ENCODE data around the gene ORM1. TPM values are rescaled to one million over a fixed set of nuclear protein-coding genes. Genes with fewer than 3 reads are reported as not detected.
A peak's percentile ranks its signal among the peaks of the same experiment; 100 is the strongest.

The ORM1 gene
- total RNA-seq, 1 donor from 2014 or later, result not detected

DNA sequence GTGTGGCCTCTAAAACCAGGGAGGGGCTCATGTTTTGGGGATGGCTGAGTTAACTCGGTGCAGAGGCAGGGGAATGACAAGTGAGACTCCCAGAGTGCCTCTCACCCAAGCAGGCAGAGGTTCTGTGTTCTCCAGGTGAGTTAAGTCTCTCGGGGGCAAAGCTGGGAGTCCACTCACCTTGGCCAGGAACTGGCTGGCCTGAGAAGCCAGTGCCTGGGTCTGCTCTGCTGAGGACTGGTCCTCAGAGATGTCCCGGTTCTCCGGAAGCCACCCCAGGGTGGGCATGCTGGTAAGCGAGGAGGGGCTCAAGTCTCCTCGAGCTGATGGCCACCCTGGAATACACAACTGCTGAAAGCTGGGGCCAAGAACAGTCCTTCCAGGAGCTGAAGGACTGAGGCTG, 44.5 kb downstream of the ORM1 start:
- no peak for DNase-seq

DNA sequence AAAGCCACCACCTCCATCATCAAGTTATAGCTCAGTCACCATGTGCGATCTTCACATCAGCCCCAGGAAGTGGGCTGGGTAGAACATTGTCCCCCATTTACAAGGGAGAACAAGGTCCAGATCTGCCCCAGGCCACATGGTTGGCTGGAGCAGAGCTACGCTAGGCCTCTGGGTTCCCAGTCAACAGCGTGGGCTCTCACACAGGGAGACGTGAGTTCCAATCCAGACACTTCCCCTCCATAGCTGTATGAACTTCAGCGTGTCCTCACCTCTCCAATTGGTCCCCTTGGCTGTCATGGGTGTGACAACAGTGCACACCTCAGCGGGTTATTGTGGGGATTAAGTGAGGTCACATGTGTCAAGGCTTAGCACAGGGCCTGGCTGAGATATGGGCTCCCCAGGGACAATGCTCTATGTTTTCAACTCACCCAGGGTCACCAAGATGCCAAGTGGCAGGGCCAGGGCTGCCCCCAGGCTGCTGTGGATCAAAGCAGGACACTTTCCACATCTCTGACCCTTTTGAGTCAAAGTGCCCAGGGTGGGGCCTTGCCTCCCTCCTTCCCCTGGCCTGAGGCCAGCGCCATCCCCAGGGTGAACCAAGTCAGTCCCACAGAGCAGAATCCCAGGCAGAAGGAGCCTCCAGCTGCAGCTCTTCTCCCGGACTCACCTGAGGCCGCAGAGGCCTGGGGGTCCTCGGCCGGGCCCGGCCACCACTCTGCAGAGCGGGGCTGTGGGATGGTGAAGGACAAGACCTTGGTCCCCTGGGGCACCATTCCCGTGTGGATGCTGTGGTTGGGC, 45.1 kb downstream of the ORM1 start:
- DNase-seq, result no peak

DNA sequence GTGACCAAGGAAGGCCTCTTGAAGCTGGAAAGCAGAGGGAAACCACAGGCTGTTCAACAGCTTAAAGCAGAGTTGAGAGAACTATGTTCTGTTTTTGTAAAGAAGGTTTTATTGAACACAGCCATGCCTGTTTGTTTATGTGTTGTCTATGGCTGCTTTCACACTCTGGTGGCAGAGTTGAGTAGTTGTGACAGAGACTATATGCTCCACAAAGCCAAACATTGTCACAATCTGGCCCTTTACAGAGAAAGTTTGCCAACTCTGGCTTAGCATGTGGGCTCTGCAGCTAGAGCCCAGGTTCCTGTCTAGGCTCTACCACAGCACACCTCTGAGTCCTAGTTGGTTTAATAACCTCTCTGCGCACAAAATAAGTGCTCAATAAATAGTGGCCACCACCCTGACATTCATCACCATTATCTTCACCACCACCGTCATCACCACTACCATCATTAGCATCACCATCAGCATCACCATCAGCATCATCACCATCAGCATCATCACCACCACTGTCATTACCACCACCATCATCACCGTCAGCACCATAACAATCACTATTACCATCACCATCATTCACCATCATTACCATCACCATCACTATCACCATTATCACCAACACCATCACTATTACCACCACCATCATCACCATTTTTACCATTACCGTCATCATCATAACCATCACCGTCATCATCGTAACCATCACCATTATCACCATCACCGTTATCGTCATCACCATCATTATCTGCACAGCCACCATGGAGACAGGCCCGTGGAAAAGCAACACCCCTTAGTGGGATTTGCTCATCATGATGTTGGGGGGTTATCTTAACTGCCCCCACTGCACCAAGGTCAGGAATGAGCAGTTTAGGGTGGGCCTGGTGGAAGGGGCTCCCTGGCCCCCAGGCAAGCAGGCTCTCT, 46.6 kb downstream of the ORM1 start:
- DNase-seq, result no peak

DNA sequence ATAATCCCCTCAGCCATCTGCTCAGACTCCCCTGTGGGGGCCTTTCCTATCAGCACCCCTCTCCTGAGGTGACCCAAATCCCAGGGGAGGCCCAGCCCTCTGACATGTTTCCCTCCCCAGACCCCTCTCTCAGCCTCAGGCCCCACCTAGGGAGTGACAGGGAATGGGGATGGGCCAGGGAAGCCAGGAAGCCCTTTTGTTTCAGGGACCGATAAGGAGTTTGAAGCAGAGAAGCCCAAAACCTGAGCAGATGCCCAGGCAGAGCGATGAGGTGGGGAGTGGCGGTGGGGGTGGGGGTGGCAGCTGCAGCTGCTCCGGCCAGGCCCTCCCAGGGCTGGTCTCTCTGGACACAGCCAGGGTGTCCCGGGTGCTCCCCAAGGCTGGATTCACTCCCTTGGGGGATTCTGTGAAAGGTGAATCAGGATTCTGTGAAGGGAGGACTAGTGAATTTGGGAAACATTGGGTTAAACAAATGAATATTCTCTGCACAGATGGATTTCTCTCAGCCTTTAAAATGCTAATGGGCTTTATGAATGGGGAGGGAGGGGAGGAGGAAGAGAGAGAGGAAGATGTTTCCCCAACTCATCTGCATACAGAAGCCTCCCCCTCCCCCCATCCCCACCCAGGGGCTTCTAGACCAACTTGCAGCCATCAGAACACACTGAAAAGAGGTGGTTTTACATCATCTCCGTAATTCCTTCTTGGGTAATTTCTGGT, 47.5 kb downstream of the ORM1 start:
- DNase-seq, result no peak

DNA sequence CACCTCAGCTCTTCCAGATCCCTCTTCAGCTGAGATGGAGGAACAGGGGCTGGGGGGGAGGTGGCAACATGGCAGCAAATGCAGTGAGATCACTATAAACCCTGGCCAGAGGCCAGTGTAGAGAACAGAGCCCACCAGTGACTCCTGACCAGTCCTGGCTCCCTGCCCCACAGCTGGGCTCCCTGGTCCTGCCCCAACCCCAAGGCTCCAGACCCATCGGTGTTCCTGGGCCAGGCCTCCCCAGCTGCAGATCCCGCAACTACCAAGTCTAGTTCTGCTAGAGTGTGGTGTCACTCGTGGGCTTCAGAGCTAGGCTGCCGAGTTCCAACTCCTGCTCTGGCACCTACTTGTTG, 48.0 kb downstream of the ORM1 start:
- peak; percentile 64 for DNase-seq

DNA sequence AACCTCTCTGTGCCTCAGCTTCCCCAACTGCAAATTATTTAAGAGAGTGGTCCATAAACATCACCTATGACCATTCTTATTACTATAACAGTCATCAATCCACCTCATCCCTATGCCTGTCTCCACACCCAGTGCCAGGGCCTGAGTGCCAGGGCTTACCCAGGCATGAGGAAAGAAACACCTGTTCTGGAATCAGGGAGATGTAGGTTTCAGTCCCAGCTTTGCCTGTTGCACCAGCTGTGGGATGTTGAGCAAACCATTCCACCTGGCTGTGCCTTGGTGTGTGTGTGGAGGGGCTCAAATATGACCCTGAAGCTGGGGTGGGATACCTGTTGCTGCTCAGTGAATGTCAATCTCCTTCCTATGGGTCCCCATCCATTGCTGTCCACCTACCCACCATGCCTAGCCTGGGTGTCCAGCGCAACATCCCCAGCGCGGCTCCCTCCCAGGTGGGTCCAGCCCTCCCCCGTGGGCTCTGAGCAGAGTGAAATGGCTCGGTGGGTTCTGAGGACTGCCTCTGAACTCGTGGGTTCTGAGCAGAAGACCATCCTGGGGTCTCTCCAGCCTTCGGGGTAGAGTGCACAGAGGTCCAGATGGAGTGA, 48.5 kb downstream of the ORM1 start:
- no peak for DNase-seq

DNA sequence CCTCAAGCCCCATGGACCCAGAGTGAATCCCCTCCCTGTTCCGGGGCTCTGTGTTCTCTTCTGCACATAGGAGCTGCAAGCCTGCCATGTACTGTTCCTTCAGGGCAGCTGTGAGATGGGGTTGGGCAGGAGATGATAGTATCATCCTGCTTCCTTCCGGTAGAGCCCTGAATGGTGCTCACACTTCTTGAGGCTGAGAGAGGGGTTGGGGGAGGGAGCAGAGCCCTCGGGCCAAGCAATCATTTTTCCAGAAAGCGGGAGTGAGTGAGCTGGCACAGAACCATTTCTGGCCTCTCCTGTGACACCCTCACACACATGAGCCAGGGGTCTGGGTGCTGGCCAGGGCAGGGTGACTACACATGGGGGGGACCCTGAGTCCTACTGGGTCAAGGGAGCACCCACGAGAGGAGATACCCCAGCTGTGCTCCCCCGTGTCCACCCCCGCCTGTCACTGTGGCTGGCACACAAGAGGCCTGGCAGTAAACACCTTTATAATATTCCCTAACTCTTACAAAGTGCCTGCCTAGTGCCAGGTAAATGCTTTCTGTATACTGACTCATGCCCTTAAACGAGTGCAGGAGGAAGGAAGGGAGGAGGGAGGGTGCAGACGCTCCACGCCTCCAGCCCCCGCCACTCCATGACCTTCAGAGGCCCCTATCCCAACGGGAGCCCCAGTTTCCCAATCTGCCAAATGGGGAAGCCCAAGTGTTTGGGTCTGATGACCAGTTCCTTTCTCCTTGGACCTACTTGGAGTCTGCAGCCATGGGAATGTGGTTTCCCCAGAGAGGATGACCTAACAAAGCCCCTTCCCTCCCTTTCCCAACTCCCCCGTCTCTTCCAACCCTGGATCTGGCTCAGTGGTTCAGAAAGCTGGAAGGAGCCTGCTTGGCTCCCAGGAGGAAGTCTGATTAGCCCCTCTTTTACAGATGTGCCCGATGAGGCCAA, 49.3 kb downstream of the ORM1 start:
- no peak for DNase-seq

DNA sequence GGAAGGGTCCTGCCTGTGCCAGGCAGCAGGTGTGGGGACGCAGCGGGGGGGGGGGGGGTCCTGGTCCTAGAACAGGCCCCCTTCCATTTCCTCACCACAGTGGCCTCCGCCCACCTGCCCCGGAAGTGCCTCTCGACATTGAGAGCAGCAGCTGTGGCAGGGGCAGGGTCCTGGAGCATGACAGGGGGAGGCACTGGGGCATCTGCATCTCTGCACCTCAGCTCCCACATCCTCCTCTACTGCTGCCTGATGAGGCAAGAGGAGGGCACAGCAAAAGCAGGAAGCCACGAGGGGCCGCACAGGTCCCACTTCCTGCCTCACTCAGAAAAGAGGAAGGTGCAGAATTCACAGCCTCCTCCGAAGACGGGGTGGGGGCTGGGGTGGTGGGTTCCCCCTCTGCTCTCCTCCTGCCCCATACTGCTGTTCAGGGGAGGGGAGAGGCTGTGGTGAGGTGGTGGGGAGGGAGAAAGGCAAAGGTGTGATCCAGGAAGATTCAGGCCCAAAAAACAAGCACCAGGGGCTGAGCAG, 50.1 kb downstream of the ORM1 start:
- no peak for DNase-seq

DNA sequence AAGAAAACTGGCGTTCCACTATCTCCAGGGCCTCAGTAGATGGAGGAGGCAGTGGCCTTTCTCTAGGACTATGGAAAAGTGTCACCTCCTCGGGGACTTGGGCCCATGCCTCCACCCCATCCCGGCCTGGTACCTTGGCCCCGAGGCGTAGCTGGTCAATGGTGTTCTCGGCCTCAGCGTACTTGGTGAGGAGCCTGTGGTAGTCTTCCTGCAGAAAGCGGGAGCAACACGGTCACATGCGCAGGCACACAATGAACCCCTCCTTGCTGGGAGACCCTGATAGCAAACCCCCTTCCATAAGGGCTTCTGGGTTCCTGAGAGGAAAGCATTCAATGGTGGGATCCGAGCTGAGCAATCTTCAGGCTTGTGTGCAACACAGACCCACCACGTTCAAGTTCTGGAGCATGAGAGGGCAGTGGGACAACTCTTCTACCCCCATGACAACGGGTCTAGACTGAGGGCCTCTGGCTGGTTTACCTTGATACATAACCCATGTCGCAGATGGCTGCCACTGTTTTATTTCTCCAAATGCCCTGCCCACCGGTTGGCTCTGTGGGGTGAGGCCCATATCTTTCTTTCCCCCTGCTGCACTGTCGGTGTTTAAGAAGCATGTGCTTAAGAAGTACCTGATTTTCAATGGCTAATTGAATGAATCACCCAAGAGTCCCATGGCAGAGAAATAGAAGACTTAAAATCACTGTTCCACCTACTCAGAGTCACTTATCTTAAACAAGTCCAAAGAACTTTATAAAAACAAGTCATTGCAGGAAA, 51.2 kb downstream of the ORM1 start:
- DNase-seq, result no peak

DNA sequence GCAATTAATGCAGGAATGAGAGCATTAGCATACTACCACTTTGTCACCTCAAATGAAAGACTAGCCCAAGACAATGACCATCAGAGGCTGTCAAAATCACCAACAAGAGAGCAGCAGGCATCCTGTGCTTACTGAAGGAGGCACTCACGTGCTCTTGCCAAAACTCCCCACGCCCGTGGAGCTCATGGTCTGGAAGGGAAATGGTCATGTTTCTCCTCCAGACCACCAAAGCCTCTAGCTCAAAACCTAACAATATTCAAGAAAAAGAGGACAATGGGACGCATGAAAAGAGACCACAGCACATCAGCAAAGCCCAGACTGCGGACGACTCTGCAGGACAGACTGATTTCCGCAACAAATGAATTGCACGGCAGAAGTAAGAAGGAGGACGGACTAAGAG, 52.0 kb downstream of the ORM1 start:
- no peak for DNase-seq

DNA sequence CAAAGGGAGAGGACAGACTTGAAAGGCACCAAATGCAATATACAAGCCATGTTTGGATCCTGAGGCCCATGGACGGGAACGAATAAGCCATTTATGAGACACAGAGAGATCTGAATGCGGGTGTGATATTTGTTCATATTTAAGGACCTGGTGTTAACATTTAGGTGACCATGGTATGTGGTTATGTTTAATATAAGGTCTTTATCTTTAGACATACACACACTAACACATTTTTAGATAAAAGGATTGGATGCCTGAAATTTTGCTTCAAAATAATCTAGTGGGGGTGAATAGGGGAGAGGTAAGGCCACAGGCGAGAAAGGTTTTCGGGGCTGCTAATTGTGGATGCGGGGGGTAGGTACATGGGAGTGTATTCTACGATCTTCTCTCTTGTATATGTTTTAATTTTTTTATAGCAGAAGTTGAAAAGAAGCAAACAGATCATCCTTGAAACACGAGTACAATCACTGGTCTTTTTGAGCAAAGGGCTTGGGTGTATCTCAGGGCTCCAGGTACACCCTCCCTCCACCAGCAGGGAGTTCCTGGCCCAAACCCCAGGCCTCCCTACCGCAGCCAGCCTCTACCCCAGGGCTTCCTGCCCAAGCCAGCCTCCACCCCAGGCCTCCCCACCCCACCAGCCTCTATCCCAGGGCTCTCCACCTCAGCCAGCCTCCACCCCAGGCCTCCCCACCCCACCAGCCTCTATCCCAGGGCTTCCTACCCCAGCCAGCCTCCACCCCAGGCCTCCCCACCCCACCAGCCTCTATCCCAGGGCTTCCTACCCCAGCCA, 52.7 kb downstream of the ORM1 start:
- DNase-seq, result no peak

Other genes starting within 250 kb of the ORM1 start
- gene AMBP, start 244.8 kb upstream of the ORM1 start, total RNA-seq, result not detected
- gene KIF12, start 223.8 kb upstream of the ORM1 start, total RNA-seq, result 0.31 TPM
- 21.6 TPM for gene COL27A1, start 167.6 kb upstream of the ORM1 start, total RNA-seq
- not detected for gene ORM2, start 6.8 kb downstream of the ORM1 start, total RNA-seq
- 9.5 TPM for gene AKNA, start 64.9 kb downstream of the ORM1 start, total RNA-seq
- gene WHRN, start 182.4 kb downstream of the ORM1 start, total RNA-seq, result 4.2 TPM